Body of pancreas (tissue), 4 donors: ENCODE data around the gene SUGP2.
A peak's percentile ranks its signal among the peaks of the same experiment; 100 is the strongest.

Experiments used
- CTCF ChIP-seq, 7 experiments: fragments of 450-650 bp in 4 of 7; fragments of 200-600 bp in 3 of 7; sonication (generic) in 3 of 7; IDR thresholded peaks; one replicate each; pipeline ENCODE4 v1.5.1; 2016 to 2019; ENCODE audit warnings: antibody characterized with exemption in 7 of 7
- POLR2A ChIP-seq, 3 donors: fragments of 450-650 bp; IDR thresholded peaks; one replicate each; pipeline ENCODE4 v1.6.1; 2016; ENCODE audit warnings: antibody characterized with exemption in 3 of 3, mild to moderate bottlenecking in 2 of 3

- TF ChIP-seq CTCF (IDR thresholded peaks at IDR 0.05): peak in 4 of 7 experiments; percentile 27 to 51 (median 29)
- peak; percentile 17 to 57 (median 57) for TF ChIP-seq POLR2A (IDR thresholded peaks at IDR 0.05)
Observed at GRCh38 chr19:19033426-19034203, at the start of gene SUGP2, which contains the start of gene ARMC6.
